Hematopoietic multipotent progenitor cell treated with erythropoietin and hydrocortisone succinate and interleukin-3 and kit ligand, for 4 days (in vitro differentiated cells): ENCODE data around the gene ATP8A2.

Experiments
- DNase-seq: peaks from one replicate; pipeline ENCODE4 v3.0.0-alpha.2; 2015

The ATP8A2 gene

DNA sequence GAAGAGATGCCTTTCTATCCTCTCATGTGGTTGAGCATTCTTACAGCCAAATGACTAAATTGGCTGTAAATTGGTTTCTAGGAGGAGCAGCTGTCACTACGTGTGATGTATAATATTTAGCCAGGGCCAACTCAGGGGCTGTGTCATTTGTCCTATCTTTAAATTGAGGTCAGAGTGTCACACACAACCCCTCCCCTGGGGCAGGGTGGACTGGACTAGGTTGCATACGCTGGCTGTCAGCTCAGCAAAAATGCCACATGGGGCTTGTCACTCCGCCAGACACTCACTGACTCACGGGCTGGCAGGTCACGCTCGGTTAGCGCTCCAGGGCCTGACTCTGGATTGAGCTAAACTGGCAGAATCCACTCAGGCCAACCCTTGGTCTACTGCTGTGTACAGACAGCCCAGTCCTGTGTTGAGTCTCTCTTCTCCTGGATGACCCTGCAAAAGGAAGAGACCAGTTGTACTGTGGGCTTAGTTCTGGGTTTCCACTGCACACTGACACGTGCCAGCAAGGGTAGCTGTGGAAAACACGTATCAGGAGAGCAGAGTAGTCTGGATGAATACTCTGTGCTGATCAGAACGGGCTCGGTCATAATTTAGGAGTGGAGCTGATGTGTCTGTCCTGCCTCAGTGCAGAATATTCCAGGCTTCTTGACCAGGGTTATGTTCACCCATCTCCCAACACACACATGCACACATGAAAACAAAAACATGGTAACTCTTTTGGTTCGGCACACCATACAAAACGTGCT lies 650.9 kb downstream of the ATP8A2 start:
- no peak for DNase-seq

DNA sequence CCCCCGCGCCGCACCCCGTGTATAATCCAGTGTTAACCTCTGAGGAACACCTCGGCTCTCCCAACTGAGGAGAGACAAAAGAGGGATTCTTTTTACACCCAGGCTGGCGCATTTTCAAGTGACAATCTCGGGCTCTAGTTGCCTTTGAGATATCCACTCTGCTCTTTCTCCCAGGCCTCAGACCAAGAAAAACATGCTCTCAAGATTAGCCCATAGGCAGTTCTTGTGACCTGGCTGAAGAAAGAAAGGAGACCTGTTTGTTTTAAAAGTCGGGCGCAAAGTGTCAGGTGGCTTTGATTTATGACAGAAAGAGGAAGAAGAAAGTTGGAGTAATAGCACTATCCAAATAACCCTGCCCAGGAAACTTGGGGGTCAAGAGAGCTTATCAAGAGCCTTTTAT lies 652.8 kb downstream of the ATP8A2 start:
- no peak for DNase-seq

GRCh38 chr13:26025196-26025595 lies 653.4 kb downstream of the ATP8A2 start:
- no peak for DNase-seq

DNA sequence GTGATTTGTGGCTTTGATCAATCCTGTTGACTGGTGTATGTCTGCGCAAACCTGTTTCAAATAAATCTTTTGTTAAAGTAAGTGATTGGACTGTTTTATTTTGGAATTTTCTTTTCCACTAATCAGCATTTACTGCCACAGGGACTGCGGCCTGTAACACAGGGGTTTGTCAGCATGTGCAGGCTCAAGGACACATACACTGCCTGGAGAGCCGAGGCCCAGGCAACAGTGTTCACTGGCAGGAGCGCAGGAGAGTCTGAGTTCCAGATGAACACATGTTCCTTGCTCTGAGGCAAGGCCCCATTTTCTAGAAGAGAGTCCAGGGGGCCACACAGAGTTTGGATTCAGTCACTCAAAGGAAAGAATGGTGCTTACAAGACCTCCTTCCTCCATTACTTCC lies 654.0 kb downstream of the ATP8A2 start:
- no peak for DNase-seq

DNA sequence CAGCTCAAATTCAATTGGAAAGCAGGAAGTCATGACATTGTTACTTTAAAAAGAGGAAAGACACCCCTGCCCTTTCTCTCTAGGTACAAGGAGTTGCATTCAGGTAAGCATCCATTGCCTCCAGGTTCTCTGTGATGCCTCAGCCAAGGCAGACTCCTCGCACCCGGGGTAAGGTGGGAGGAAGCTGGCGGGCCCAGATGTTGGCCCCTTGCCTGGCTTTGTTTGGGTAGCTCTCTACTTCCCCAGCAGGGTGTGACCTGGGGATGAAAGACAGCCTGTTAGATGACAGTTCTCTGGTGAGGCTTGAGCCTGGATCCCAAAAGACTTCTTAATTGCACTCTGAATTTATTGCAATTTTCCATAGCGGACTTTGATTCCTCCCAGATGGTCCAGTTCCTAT lies 654.4 kb downstream of the ATP8A2 start:
- DNase-seq, result no peak

DNA sequence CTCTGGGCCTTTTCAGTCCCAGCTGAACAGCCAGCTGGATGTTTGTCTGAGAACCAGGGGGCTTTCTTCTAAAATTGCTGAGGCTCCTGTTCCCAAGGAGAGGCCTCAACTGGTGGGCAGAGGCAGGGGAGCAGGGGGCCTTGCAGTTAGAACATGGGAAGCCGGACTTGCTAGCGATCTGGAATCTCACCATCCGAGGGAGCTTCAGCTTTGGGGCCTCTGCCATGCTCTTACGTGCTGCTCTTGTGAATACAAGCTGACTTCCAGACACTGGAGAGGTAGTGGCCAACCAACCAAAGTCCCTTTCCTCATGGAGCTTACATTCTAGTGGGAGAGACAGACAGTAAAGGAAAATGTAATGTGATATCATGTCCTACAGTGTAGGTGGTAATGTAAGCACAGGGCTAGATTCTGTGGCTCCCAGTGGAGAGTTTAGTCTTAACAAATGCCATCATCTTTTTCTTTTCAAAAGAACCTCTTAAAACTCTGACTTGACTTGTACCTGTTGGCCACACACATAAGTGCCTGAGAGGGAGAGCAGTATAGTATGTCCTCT lies 657.9 kb downstream of the ATP8A2 start:
- no peak for DNase-seq

- DNase-seq, result no peak
Observed at GRCh38 chr13:26030331-26030730, 658.6 kb downstream of the ATP8A2 start.

GRCh38 chr13:26034018-26034417 lies 662.2 kb downstream of the ATP8A2 start:
- no peak for DNase-seq

- DNase-seq, result no peak
Observed at GRCh38 chr13:26036383-26036782, 664.6 kb downstream of the ATP8A2 start.

- DNase-seq, result peak; percentile 39
Observed at GRCh38 chr13:26037302-26037701, 665.5 kb downstream of the ATP8A2 start.

DNA sequence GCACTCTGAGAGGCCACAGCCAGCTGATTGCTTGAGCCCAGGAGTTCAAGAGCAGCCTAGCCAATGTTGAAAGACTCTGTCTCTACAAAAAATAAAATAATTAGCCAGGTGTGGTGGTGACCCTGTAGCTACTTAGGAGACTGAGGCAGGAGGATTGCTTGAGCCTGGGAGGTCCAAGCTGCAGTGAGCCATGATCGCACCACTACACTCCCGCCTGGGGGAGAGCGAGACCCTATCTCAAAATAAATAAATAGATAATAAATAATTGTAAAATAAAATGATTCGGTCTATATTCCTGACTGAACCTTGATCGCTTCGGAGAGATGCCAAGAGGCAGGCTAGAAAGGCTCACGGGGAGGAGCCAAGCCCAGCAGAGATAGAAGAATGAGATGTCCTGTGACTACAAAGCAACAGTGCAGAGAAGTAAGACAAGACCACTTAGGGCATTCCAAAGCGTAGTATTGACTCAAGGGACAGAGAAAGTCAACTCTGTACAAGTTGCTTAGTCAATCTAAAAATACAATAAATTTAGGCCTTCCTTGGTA lies 667.2 kb downstream of the ATP8A2 start:
- DNase-seq, result no peak

GRCh38 chr13:26041444-26041843 lies 669.7 kb downstream of the ATP8A2 start:
- DNase-seq, result no peak

DNA sequence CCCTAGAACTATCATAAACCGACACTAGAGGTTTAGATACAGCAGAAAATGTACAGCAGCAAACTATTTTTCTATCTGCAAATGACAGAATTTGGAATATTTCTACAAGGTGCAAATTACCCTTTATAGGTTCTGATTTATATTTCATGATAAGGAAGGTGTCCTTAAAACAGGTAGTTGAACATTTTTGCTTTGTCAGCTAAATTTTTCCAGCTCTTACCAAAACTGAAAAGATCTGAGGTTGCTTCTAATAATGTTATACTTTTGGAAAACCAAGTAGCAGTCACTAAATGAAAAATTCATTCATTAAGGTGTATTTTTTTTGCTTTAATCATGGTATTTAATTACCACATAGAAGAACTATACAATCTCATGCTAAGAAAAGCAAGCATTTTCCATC lies 671.0 kb downstream of the ATP8A2 start:
- no peak for DNase-seq

GRCh38 chr13:26045142-26045541 lies 673.4 kb downstream of the ATP8A2 start:
- DNase-seq, result no peak

DNA sequence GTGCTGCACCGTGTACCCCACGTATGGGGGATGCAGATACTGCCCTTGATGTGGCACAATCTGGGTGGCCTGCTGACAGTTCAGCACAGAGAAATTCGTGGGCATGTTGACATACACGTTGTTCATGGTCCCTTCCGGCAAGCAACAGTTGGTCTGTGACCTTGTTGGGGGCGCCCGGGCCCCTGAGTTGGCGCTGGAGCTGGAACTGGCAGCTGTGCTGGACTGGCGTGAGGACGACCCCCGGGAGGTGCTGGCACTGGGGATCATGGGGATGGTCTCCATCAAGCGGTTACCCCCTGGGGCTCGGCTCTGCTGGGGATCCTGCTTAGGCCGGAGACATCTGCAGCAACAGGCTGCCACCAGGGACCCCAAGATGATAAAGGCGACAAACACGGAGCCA lies 674.9 kb downstream of the ATP8A2 start:
- no peak for DNase-seq

- no peak for DNase-seq
Observed at GRCh38 chr13:26047040-26047439, 675.3 kb downstream of the ATP8A2 start.

DNA sequence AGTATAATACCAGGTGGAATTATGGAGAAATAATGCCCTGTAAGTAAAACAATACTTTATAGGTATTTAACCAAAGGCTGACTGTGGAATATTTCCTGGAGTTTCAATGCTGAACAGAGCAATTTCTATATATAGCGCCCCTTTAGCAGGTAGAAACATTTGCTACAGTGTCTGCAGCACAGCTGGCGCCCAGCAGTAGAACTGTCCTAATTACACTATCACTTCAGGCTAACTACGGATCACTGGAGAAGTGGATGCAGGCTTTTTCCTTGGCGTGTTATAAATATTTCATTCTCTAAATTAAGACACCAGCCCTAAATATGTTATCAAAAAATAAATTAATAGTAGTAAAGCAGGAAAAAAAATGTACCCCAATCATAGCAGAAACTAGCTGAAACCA lies 677.0 kb downstream of the ATP8A2 start:
- DNase-seq, result no peak

DNA sequence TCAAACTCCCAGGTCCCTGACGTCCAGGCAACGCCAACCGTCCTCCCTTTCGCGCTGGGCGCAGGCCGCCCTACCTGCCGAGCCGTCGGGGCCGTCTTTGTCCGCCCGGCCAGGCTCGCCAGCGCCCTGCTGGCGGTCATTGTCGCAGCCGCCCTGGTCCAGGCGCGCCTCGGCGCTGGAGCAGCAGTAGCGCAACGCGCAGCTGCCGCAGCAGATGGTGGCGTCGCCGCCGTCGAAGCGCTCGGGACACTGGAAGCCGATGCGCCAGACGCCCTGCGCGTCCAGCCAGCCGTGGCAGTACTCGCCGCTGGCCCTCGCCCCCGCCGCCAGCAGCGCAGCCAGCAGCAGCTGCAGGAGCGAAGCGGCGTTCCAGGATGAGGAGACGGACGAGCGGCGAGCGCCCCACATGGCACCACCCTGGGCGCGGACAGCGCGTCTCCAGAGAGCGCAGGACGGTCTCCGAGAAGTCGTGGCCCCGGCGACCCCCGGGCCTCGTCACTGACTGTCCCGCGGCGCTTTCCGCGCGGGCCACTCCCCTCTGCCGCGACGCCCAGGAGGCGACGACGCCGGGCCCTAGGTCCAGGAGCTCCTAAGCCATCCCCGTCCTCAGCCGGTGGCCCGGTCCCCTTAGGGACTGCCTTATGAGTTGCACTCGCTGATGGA lies 678.9 kb downstream of the ATP8A2 start:
- peak; percentile 15 for DNase-seq

DNA sequence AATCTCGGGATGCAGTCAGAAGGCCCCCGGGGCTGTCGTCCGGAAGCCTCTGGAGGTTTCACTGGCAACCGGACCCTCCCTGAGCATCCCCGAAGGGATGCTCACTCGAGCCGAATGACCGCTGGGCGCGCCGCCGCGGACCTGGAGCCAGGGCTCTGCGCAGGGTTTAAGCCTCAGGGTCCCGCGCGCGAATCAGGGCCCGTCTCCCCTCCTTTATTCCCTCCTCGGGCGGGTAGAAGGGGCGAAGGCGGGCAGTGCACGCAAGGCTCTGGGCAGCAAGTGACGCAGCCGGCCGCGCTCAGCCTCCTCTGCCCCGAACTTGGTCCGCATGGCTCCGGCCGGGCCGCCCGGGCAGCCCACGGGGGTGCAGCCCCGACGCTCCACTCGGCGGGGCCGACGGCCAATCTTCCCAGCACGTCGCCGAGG lies 679.5 kb downstream of the ATP8A2 start:
- DNase-seq, result no peak

DNA sequence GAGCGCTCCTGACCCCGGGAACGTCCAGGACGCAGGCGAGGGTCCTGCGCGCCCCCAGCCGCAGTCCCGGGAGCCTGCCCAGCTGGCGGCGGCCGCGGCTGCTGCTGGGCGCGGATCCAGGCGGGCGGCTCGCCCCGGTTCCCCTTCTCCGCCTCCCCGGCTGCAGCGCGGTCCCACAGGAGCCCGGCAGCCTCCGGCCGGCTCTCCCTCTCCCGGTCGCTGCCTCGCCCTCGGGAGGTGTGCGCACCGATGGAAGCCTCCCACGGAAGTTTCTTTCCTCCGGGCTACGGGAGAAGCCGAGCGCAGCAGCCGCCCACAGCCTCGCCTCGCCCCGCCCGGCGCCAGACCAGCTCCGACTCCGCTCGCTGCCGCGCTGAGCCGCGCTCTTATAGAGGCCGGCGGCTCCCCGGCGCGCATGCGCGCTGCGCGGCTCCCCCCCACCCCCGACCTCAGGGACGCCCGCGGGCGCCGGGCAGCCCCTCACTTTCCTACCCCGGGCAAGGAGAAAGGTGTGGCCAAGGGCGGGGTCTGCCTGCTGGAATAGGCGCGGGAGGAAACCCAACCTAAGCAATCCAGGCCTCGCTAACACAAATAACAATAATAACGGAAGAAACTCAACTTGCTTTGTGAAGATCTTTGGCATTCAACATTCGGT lies 680.0 kb downstream of the ATP8A2 start, which contains the start of gene SHISA2:
Gene SHISA2 (minus strand): TSS at position 360 of the 655 bp plus-strand sequence. CDS start 1,041 bp downstream, outside the sequence.
- DNase-seq, result peak; percentile 57

DNA sequence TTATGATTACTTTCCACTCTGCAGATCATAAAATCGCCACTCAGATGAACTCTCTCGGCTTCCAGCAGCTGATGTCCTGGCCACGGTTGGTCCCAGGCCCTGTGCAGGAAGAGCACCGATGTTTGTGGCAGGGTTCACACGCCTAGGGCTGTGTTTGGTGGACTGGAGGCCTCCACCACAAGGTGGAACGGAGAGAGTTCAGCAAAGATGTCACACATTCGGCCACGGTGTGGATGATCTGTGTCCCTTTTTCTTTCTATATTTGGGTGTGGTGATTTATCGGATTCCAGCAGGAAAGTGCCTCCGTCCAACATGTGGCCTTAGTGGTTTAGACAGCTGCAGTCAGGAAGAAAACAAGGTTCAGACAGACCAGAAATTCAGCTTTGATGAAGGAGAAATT lies 680.6 kb downstream of the ATP8A2 start:
- DNase-seq, result no peak

GRCh38 chr13:26053418-26053980 lies 681.7 kb downstream of the ATP8A2 start:
- DNase-seq, result no peak

DNA sequence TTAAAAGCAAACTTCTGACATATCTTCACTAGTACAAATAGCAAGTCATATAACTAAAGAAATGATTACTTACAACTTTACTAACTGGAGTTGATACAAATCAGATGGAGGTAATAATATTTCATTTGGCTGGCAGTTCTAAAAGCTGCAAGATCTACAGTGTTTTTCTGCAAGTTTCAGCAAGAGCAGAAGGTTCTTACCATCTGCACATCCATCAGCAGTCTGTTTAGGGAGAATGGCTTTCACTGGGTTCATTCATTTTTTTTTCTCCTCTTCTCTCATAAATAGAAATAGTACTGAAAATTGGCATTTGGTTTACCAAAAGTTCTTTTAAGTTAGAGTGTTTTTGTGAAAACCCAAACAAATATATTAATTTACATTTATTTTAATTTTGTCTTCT lies 683.1 kb downstream of the ATP8A2 start:
- DNase-seq, result no peak
